Measurements from ENCODE around the gene TRIM41.
"Not testable (repeated sequence)": the region's sequence is repeated elsewhere in the genome, so short reads cannot be mapped to it uniquely, and the experiment has no call there.

Gene TRIM41

DNA sequence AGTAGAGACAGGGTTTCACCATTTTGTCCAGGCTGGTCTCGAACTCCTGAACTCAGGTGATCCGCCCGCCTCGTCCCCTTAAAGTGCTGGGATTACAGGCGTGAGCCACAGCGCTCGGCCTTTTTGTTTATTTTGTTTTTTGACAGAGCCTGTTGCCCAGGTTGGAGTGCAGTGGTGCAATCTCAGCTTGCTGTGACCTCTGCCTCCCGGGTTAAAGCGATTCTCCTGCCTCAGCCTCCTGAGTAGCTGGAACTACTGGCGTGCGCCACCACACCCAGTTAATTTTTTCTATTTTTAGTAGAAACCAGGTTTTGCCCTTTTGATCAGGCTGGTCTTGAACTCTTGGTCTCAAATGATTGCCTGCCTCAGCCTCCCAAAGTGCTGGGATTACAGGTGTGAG is 12.9 kb upstream of the TRIM41 start:
- not testable (repeated sequence) for DNase-seq (ENCODE audit: low spot score)

DNA sequence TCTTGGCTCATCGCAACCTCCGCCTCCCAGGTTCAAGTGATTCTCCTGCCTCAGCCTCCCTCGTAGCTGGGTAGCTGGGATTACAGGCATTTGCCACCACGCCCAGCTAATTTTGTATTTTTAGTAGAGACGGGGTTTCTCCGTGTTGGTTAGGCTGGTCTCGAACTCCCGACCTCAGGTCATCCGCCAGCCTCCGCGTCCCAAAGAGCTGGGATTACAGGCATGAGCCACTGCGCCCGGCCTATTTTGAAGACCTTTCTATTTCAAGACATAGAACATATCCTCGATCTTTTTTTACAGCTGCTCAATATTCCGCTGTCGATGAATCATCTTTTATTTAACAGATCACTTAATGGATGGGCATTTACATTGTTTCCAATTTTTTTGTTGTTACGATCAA is 12.4 kb upstream of the TRIM41 start:
- not testable (repeated sequence) for DNase-seq (ENCODE audit: low spot score)

DNA sequence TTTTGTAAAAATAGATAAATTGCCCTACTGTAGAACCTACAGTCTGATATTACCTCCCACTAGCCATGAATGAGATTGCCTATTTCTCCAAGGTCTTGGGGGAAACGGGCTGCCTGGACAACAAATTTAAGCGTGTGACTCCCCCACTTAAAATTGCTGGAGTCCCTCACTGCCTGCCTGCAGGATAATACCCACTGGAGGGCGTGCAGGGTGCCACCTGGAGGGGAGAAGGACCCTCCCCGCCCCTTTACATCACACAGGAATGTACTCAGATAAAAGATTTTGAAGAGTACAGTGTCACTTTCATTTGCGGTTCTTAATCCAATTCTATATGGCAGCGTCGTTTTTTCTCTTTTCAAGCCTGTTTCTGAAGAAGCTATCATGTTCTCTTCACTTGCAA is 11.9 kb upstream of the TRIM41 start:
- no peak for DNase-seq (ENCODE audit: low spot score)

DNA sequence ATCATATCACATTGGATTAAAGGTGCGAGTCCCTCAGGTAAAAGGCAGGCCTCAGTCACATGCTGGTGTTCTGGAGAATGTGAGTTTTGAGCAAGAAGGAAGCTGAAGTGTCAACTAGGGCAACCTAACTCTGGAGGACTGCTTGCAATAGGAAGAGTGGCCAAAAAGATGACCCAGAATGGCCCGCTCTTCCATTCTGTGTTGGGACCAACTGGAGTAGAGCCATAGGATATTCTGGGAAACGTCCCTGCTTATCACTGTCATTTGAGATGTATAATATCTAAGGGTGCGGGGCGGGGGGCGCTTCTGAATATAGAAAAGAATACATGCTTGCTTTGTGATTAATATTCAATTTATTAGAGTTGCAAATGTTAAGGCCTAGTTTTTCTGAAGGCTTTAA is 11.0 kb upstream of the TRIM41 start:
- DNase-seq (ENCODE audit: low spot score) = no peak

DNA sequence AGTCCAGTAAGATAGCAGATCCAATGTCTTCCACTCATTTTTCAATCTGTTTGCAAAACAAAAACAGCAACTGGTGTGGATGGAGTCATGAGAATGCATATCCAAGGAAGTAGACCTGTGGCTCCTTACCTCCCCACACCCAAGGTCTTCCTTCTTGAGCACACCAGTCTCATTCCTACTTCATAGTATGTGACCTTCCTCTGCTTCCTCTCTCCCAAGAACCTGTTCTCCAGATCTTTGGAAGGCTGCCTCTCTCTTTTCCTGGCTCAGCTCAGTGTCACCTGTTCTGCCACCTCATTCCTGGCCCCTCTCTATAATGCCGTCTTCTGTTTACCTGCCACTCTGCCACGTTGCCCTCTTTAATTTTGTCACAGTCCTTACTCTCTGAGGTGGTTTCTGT is 10.1 kb upstream of the TRIM41 start:
- DNase-seq (ENCODE audit: low spot score) = no peak

GRCh38 chr5:181214249-181214648 is 8.8 kb upstream of the TRIM41 start:
- not testable (repeated sequence) for DNase-seq (ENCODE audit: low spot score)

GRCh38 chr5:181215997-181216989 is 6.8 kb upstream of the TRIM41 start:
- DNase-seq (ENCODE audit: low spot score) = no peak

DNA sequence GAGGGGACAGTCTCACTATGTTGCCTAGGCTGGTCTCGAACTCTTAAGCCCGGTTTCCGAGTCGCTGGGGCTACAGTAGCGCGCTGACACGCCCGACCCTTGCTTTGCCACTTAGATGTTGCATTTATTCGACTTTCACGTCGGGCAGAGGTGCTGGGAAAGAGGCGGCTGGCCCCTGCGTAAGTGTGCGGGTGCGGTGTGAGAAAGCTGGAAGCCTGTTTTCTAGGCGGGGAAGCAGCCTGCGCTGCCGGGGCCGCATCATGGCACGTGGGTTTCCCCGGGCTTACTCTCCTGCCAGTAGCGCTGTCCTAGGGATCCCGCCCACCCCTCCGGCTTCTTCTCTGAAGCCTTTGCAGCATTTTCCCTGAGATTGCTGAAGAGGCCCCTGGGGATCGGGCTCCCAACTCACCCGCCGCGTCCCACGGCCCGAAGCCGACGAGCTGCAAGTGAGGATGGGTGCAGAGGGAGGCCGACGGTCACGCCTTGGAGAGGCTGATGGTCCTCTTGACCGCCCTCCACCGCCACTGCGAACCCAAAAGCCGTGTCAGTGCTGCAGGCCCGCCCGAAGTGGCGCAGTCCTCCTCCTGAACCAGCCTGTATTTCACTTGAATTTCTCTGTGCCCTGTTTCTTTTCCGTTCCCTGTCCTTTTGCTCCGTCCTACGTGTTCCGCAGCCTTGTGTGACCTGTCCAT is 5.8 kb upstream of the TRIM41 start:
- DNase-seq (ENCODE audit: low spot score) = peak; percentile 78

DNA sequence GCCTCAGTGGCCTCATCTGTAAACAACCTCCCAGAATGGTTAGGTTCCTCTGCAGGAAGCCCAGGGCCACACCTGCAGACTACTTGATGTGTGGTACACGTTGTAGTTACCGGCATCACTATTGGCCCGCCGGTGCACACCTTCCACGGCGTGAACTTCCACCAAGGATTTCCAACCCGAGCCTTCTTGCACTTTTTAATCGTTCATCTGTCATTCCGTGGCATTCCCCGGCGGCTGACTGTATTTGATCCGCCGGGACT is 5.3 kb upstream of the TRIM41 start:
- DNase-seq (ENCODE audit: low spot score) = no peak

GRCh38 chr5:181218795-181219124 is 4.3 kb upstream of the TRIM41 start:
- DNase-seq (ENCODE audit: low spot score) = no peak

- no peak for DNase-seq (ENCODE audit: low spot score)
These were observed 3.6 kb upstream of the TRIM41 start for GRCh38 chr5:181219262-181220177.

DNA sequence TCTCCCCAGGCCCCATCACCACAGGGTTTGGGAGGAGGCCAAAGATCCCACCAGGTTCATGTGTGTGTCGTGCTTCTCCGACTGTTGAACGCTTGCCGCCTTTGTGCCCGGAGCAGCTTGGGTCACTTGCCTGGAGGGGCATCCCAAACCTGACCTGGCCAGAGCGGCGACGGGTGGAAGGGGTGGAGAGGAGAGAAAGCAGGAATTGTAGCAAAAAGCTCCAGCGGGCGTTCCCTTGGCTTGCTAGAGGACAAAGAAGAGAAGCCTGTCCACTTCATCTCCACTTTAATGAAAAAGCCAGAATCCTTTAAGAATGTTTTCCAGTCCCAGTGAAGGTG is 2.9 kb upstream of the TRIM41 start:
- no peak for DNase-seq (ENCODE audit: low spot score)

GRCh38 chr5:181221105-181221791 is 1.8 kb upstream of the TRIM41 start:
- DNase-seq (ENCODE audit: low spot score) = no peak

DNA sequence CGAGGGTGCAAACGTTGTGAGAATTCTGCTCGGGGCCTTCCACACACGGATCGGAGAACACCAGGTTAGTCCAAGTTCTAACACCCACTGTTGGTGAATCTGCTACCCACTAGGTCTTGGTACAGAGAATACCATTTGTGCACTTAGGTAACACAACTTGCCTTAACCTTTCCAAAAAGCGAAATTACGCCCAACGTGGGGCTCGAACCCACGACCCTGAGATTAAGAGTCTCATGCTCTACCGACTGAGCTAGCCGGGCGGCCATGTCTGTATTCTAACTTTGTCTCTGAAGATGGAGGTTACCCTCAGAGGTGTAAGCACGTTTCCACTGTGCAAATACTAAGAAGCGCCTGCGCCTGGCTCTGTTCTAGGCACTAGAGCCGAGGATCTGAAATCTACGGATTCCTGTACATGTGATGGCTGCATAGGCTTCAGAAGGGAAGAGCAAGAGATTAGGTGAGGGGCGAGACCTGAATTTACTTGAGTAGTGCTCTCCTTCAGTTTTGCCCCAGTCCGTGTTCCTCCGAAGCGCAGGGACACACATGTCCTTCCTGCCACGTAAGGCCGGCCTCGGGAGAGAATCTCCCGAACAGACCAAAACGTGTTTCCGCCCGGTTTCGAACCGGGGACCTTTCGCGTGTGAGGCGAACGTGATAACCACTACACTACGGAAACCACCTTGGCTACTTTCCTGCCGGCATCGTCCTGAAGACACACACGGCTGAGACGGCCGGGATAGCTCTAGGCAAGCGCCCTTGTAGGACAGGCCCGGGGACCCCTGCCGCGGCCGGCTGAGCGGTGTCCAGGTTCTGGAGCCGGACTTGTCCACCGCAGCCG is 1.1 kb upstream of the TRIM41 start:
- peak; percentile 97 for DNase-seq (ENCODE audit: low spot score)

- no peak for DNase-seq (ENCODE audit: low spot score)
These were observed 437 bp upstream of the TRIM41 start for GRCh38 chr5:181222630-181223057.

- DNase-seq (ENCODE audit: low spot score) = peak; percentile 89
These were observed 778 bp downstream of the TRIM41 start for GRCh38 chr5:181223729-181224389.

- DNase-seq (ENCODE audit: low spot score) = no peak
These were observed 1.5 kb downstream of the TRIM41 start for GRCh38 chr5:181224390-181225229.

DNA sequence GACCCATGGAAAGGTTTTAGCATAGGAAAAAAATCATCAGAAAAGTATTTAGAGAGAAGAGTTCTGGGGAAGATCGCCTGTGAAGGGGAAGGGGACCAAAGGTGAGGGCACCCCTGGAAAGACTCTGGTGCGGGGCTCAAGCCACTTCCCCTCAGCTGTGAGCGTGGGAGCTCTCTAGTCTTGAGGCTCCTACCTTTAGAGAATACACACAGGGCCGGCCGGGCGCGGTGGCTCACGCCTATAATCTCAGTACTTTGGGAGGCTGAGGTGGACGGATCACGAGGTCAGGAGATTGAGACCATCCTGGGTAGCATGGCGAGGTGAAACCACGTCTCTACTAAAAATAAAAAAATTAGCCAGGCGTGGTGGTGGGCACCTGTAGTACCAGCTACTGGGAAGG is 6.9 kb downstream of the TRIM41 start:
- DNase-seq (ENCODE audit: low spot score) = no peak

GRCh38 chr5:181230551-181230950 is 7.5 kb downstream of the TRIM41 start:
- DNase-seq (ENCODE audit: low spot score) = no peak
